Activated CD8-positive, alpha-beta T cell treated with anti-CD3 and anti-CD28 coated beads for 36 hours (primary cell): ENCODE measurements around the gene CEP164. TPM values are rescaled to one million over a fixed set of nuclear protein-coding genes. Genes with fewer than 3 reads are reported as not detected.
"Not testable (repeated sequence)": the region's sequence is repeated elsewhere in the genome, so short reads cannot be mapped to it uniquely, and the experiment has no call there.

Source experiments
- ATAC-seq: fragments of 200-7000 bp; cut with Tn5 transposase; one replicate; pipeline ENCODE4 v1.10.0; 2021; ENCODE audit warnings: mild to moderate bottlenecking, moderate library complexity
- CTCF ChIA-PET: fragments of 350-600 bp; sonication (Branson Sonifier 250); formaldehyde crosslinking; loops from one replicate; lab custom pipeline; 2021; ENCODE audit warnings: antibody characterized with exemption; lab: Charles Lee
- POLR2A ChIA-PET: fragments of 350-600 bp; sonication (Branson Sonifier 250); formaldehyde crosslinking; loops from one replicate; lab custom pipeline; 2021; ENCODE audit warnings: antibody characterized with exemption; lab: Charles Lee
- DNase-seq: peaks from one replicate; pipeline ENCODE4 v3.0.0-alpha.2; 2020
- H3K27ac Mint-ChIP-seq: one replicate; pipeline ENCODE4 v1.8.0; 2021; ENCODE audit warnings: mild to moderate bottlenecking, mixed read lengths
- H3K27me3 Mint-ChIP-seq: one replicate; pipeline ENCODE4 v1.8.0; 2021; ENCODE audit warnings: mixed read lengths
- H3K36me3 Mint-ChIP-seq: one replicate; pipeline ENCODE4 v1.8.0; 2021; ENCODE audit warnings: low read depth, mixed read lengths
- H3K4me1 Mint-ChIP-seq: one replicate; pipeline ENCODE4 v1.8.0; 2021; ENCODE audit warnings: low read depth, mixed read lengths
- H3K4me3 Mint-ChIP-seq: one replicate; pipeline ENCODE4 v1.8.0; 2021; ENCODE audit warnings: mild to moderate bottlenecking, moderate library complexity, mixed read lengths
- H3K9me3 Mint-ChIP-seq: one replicate; pipeline ENCODE4 v1.8.0; 2021; ENCODE audit warnings: mixed read lengths
- intact Hi-C: fragments of 100-400 bp; cut with micrococcal nuclease; formaldehyde crosslinking; loops from one replicate; pipeline ENCODE4 v1.10.0; 2022
- total RNA-seq, 2 experiments: library from RNA; stranded (reverse); gene quantifications; one replicate each; pipeline ENCODE4 v1.2.3, GENCODE V29; 2021
- TF ChIP-seq, protein P1 (sequence below): fragments of 200-600 bp; IDR thresholded peaks from one replicate; pipeline ENCODE4 v1.8.0; 2022; ENCODE audit warnings: antibody characterized with exemption, mild to moderate bottlenecking

CEP164 gene
- total RNA-seq, 2 experiments from 2014 or later = 24.0 to 25.5 TPM

- ChIA-PET CTCF (interaction anchor here (1.3 to 3.2 kb wide), 2 partner anchors 11 to 32 kb away, joined by 3 to 15 read pairs; no protein-coding TSS in a partner anchor), POLR2A (no interaction called here)
- no peaks in the 10 kb centered on the region for H3K27me3 Mint-ChIP-seq
- H3K36me3 Mint-ChIP-seq = peaks cover 73% of the 10 kb centered on the region
- TF ChIP-seq, protein P1, sequence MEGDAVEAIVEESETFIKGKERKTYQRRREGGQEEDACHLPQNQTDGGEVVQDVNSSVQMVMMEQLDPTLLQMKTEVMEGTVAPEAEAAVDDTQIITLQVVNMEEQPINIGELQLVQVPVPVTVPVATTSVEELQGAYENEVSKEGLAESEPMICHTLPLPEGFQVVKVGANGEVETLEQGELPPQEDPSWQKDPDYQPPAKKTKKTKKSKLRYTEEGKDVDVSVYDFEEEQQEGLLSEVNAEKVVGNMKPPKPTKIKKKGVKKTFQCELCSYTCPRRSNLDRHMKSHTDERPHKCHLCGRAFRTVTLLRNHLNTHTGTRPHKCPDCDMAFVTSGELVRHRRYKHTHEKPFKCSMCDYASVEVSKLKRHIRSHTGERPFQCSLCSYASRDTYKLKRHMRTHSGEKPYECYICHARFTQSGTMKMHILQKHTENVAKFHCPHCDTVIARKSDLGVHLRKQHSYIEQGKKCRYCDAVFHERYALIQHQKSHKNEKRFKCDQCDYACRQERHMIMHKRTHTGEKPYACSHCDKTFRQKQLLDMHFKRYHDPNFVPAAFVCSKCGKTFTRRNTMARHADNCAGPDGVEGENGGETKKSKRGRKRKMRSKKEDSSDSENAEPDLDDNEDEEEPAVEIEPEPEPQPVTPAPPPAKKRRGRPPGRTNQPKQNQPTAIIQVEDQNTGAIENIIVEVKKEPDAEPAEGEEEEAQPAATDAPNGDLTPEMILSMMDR = no peak
- intact Hi-C loops = no loop called here
- no peak overlapping the region for H3K4me3 Mint-ChIP-seq
- no peaks in the 10 kb centered on the region for H3K4me1 Mint-ChIP-seq
- ATAC-seq (no peak), DNase-seq (no peak)
- H3K27ac Mint-ChIP-seq = no peak overlapping the region
- peaks cover 9% of the 10 kb centered on the region for H3K9me3 Mint-ChIP-seq
Observed at GRCh38 chr11:117394221-117394925, 66.7 kb downstream of the CEP164 start.

DNA sequence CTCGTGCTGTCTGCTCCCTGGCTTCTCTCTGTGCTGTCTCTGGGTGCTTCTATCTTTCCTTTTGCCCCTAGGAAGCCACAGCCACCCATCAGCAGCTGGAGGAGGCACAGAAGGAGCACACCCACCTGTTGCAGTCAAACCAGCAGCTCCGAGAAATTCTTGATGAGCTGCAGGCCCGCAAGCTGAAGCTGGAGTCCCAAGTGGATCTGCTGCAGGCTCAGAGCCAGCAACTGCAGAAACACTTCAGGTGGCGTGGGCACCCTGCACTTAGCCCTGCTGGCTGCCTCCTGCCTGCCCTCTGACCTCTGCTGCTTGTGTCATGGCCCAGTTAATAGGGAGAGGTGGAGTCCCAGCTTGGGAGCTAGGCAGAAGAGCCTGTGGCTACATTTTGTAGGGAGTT, 67.8 kb downstream of the CEP164 start:
- ChIA-PET CTCF (interaction anchor here (3.2 kb wide), 1 partner anchor 31 kb away, joined by 15 read pairs; no protein-coding TSS in a partner anchor), POLR2A (interaction anchor here (1.1 kb wide), 1 partner anchor 221 kb away, joined by 3 read pairs; no protein-coding TSS in a partner anchor)
- TF ChIP-seq, protein P1 = no peak
- H3K27me3 Mint-ChIP-seq = no peaks in the 10 kb centered on the region
- intact Hi-C loops = no loop called here
- H3K9me3 Mint-ChIP-seq = peaks cover 9% of the 10 kb centered on the region
- peaks cover 79% of the 10 kb centered on the region for H3K36me3 Mint-ChIP-seq
- no peaks in the 10 kb centered on the region for H3K4me1 Mint-ChIP-seq
- DNase-seq (no peak), ATAC-seq (no peak)
- H3K27ac Mint-ChIP-seq = no peak overlapping the region
- no peak overlapping the region for H3K4me3 Mint-ChIP-seq

GRCh38 chr11:117396970-117397369, 69.3 kb downstream of the CEP164 start:
- no peak overlapping the region for H3K27ac Mint-ChIP-seq
- CTCF ChIA-PET = no interaction called here
- intact Hi-C loops = no loop called here

GRCh38 chr11:117398618-117399017, 71.0 kb downstream of the CEP164 start:
- H3K27me3 Mint-ChIP-seq, H3K27ac Mint-ChIP-seq, H3K4me1 Mint-ChIP-seq, DNase-seq, intact Hi-C loops, H3K4me3 Mint-ChIP-seq, H3K9me3 Mint-ChIP-seq, ATAC-seq, POLR2A ChIA-PET: not testable (repeated sequence)
- CTCF ChIA-PET = interaction anchor here (1.8 kb wide), 1 partner anchor 28 kb away, joined by 5 read pairs; no protein-coding TSS in a partner anchor
- H3K36me3 Mint-ChIP-seq = peaks cover 73% of the 10 kb centered on the region

More at GRCh38 chr11:117396970-117397369, 69.3 kb downstream of the CEP164 start:
- TF ChIP-seq, protein P1 = no peak
- Mint-ChIP-seq H3K4me3 (no peak overlapping the region), H3K36me3 (peaks cover 73% of the 10 kb centered on the region), H3K4me1 (no peaks in the 10 kb centered on the region), H3K9me3 (peaks cover 9% of the 10 kb centered on the region), H3K27me3 (no peaks in the 10 kb centered on the region)
- no peak for DNase-seq
- ATAC-seq = no peak
- POLR2A ChIA-PET = no interaction called here

- POLR2A ChIA-PET, H3K4me3 Mint-ChIP-seq: not testable (repeated sequence)
- peaks cover 75% of the 10 kb centered on the region for H3K36me3 Mint-ChIP-seq
Observed at GRCh38 chr11:117399100-117399840, 71.6 kb downstream of the CEP164 start.

GRCh38 chr11:117405898-117406297, 78.2 kb downstream of the CEP164 start:
- H3K27me3 Mint-ChIP-seq, intact Hi-C loops, H3K4me3 Mint-ChIP-seq, POLR2A ChIA-PET, ATAC-seq, DNase-seq, H3K27ac Mint-ChIP-seq, H3K4me1 Mint-ChIP-seq: not testable (repeated sequence)
- Mint-ChIP-seq H3K9me3 (peaks cover 11% of the 10 kb centered on the region), H3K36me3 (peaks cover 54% of the 10 kb centered on the region)
- CTCF ChIA-PET = interaction anchor here (1.5 kb wide), 1 partner anchor 20 kb away, joined by 4 read pairs; no protein-coding TSS in a partner anchor

More at GRCh38 chr11:117399100-117399840, 71.6 kb downstream of the CEP164 start:
- DNase-seq, ATAC-seq, H3K27ac Mint-ChIP-seq, H3K27me3 Mint-ChIP-seq, intact Hi-C loops, H3K9me3 Mint-ChIP-seq, H3K4me1 Mint-ChIP-seq: not testable (repeated sequence)
- CTCF ChIA-PET = interaction anchor here (1.8 kb wide), 1 partner anchor 28 kb away, joined by 5 read pairs; no protein-coding TSS in a partner anchor
